Skin epidermis (tissue), 12 donors: Measurements from ENCODE around the gene CDCP2.
A peak's percentile ranks its signal among the peaks of the same experiment; 100 is the strongest.
"Not testable (repeated sequence)": the region's sequence is repeated elsewhere in the genome, so short reads cannot be mapped to it uniquely, and the experiment has no call there.

Source experiments
- H3K27ac ChIP-seq, 21 experiments: fragments of 200-600 bp; sonication (generic) in 11 of 21; one replicate each; pipeline ENCODE4 v1.5.0; 2020; ENCODE audit warnings: mild to moderate bottlenecking in 3 of 21, inconsistent platforms in 2 of 21, moderate library complexity in 2 of 21
- H3K4me3 ChIP-seq, 7 experiments: fragments of 200-600 bp; sonication (generic) in 2 of 7; one replicate each; pipeline ENCODE4 v1.5.0; 2020; ENCODE audit warnings: inconsistent platforms in 2 of 7, mild to moderate bottlenecking in 2 of 7, moderate library complexity in 1 of 7

CDCP2 gene

GRCh38 chr1:54099061-54099610, 53.7 kb downstream of the CDCP2 start:
- no peak overlapping the region for H3K4me3 ChIP-seq
- H3K27ac ChIP-seq = no peak overlapping the region

- no peak overlapping the region for H3K4me3 ChIP-seq
These were observed 55.9 kb downstream of the CDCP2 start for GRCh38 chr1:54096877-54097240.

DNA sequence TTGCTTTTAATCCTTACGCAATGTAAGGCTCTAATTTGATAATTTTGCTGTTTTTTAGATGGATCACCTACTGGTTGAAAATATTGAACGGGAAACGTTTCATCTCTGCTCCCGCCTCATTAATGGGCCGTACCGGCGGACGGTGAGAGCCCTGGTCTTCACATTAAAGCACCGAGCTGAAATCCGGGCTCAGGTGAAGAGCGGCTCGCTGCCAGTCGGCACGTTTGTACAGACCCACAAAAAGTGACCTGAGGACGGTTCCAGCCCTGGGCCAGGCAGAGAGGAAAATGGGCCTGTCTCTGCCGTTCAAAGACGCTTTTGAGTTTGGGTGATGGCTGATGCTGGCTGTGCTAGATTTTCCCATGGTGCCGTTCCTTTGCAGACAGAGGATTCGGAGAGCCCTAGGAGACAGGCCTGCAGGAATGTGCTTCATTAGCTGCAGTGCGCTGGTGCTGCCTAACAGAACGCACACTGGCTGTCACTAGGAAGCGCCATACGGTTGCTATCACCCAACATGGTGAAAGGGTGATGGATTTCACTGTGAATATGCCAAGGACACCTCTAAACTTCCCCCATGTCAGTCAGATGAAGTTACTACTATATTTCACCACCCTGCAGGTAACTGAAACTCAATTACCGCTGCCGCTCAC, 56.4 kb downstream of the CDCP2 start:
- Histone ChIP-seq H3K4me3 (no peak overlapping the region), H3K27ac (peak overlapping the region in 2 of 21 experiments; percentile 15 to 52)

More at GRCh38 chr1:54096877-54097240, 55.9 kb downstream of the CDCP2 start:
- H3K27ac ChIP-seq = no peak overlapping the region

DNA sequence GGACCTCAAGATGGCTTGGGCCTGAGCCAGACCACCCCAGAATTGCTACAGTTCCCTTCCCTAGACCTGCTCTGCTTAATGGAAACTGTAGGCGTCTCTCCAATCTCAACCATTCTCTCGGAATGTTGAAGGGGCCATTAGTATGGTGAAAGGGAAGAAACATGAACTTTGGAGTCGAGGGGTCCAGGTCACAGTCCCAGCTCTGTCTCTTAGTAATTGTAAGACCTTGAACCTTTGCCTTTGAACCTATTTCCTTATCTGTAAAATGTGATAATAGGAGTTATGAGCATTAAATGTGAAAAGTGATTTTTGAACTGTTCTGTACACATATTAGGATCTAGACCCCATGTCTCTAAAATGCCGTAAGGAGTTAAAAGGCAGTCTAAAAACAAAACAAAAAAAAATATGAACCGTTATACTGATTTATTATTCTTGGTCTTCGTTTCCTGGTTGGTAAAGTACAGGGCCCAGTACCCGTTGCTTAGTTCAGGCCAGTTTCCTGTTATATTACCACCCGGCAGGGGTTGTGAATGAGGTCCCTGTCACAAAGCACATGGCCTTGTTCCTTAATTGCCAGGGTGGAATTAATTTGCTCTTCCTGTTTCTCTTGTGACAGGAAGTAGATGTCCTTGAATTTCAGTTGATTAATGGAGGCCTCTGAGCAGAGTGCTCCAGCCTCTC, 57.1 kb downstream of the CDCP2 start:
- Histone ChIP-seq H3K27ac (peak overlapping the region in 4 of 21 experiments; percentile 5 to 52 (median 14)), H3K4me3 (no peak overlapping the region)

- not testable (repeated sequence) for H3K4me3 ChIP-seq, H3K27ac ChIP-seq
These were observed 58.1 kb downstream of the CDCP2 start for GRCh38 chr1:54094730-54095105.

GRCh38 chr1:54094001-54094729, 58.6 kb downstream of the CDCP2 start:
- no peak overlapping the region for H3K27ac ChIP-seq
- H3K4me3 ChIP-seq = no peak overlapping the region

GRCh38 chr1:54091666-54092065, 61.1 kb downstream of the CDCP2 start:
- Histone ChIP-seq H3K27ac (no peak overlapping the region), H3K4me3 (no peak overlapping the region)

DNA sequence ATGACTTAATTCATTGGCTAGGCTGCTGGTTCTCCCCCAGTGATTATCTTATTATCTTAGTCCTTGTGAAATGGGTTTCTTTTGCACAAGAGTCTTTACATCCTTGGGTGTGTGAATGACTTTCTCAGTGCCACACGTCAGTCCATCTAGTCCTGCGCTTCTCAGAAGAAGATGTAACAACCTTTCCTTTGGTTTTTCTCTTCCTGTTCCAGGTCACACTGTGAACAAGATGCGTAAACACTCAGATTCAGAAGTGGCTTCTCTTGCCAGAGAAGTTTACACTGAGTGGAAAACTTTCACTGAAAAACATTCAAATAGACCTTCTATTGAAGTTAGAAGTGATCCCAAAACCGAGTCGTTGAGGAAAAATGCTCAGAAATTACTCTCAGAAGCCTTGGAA, 64.4 kb downstream of the CDCP2 start:
- Histone ChIP-seq H3K27ac (no peak overlapping the region), H3K4me3 (no peak overlapping the region)

DNA sequence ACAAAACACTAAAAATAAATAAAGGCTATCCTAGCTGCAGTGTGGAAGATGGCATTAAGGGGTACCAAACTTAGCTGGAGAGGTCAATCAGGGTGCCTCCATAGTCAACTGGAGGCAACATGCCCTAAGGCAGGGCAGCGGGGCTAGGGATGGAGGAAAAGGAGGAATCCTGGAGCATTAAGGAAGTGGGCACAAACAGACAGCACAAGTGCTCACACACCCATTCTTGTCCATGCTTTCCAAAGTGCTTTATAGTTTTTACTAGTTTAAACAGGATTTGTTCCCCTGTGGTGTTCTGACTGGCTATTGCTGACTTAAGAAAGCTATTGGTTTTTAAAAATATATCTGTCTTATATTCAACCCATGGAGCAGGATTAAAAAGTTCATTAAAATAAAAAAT, 66.0 kb downstream of the CDCP2 start:
- Histone ChIP-seq H3K4me3 (no peak overlapping the region), H3K27ac (no peak overlapping the region)

DNA sequence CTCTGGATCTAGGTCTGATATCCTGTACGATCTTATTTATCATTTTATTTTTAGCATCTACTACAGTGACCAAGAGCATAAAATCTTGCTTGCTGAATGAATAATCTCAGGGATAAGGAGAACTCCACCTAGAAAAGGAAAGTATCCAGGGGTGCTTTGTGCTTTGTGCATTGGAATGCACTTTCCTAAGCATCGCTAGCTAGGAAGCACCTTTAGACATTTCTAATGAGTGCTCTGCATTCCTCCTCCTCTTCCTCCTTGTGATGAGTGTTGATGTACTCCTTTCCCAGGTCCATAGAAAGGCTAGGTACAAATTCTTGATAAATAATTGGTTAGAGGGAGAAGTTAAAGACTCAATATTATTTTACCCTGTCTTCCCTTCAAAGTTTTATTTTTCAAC, 68.0 kb downstream of the CDCP2 start:
- Histone ChIP-seq H3K27ac (no peak overlapping the region), H3K4me3 (no peak overlapping the region)
